ENCODE data around the gene PTPRN2. TPM values are rescaled to one million over a fixed set of nuclear protein-coding genes. Genes with fewer than 3 reads are reported as not detected.

Gene PTPRN2
- polyA plus RNA-seq, 1 of the 3 experiments (the other 2 are of a cell fraction), result 4.0 TPM

GRCh38 chr7:157789094-157789493 lies 798.5 kb downstream of the PTPRN2 start:
- Histone ChIP-seq H3K4me3 (ENCODE audit: low read depth in 2 of 2, low read length in 1 of 2) (no peak overlapping the region), H3K4me2 (no peak overlapping the region), H3K9me2 (no peaks in the 10 kb centered on the region), H3K27ac (ENCODE audit: low read depth in 2 of 2, low read length in 1 of 2) (no peak overlapping the region), H3K4me1 (ENCODE audit: control insufficient read depth in 1 of 2, insufficient read depth in 2 of 2, low read depth in 1 of 2, low read length in 1 of 2) (no peaks in the 10 kb centered on the region), H3K9ac (no peak overlapping the region), H3K79me2 (ENCODE audit: insufficient read depth) (no peaks in the 10 kb centered on the region), H3K36me3 (replicated peaks in 1 of 2; ENCODE audit: control insufficient read depth in 1 of 2, insufficient read depth in 2 of 2, low read length in 1 of 2) (no peaks in the 10 kb centered on the region), H4K20me1 (ENCODE audit: insufficient read depth) (no peaks in the 10 kb centered on the region), H3F3A (replicated peaks; ENCODE audit: insufficient read depth) (no peaks in the 10 kb centered on the region), H2AFZ (ENCODE audit: low read depth) (no peak overlapping the region), H3K9me3 (no peaks in the 10 kb centered on the region), H3K27me3 (ENCODE audit: insufficient read depth) (no peaks in the 10 kb centered on the region)
- no peak for DNase-seq
- CTCF ChIA-PET, result interaction anchor here (1.5 kb wide), 1 partner anchor 358 kb away, joined by 4 read pairs; no protein-coding TSS in a partner anchor
- POLR2A ChIA-PET, result no interaction called here
- no peak for TF ChIP-seq ZBTB33 (IDR thresholded peaks at IDR 0.05; ENCODE audit: borderline replicate concordance, low read depth)
- TF ChIP-seq POLR2AphosphoS5 (IDR thresholded peaks at IDR 0.05; ENCODE audit: low read depth, low read length), result no peak
- no peak for TF ChIP-seq YY1 (IDR thresholded peaks at IDR 0.05; ENCODE audit: low read depth)
- no peak for TF ChIP-seq CHD2 (IDR thresholded peaks at IDR 0.05; ENCODE audit: low read length, partially characterized antibody)
- TF ChIP-seq EP300 (IDR thresholded peaks at IDR 0.05; ENCODE audit: borderline replicate concordance in 1 of 2, low read depth in 1 of 2, low read length in 1 of 2), result no peak
- no peak for TF ChIP-seq RFX5 (IDR thresholded peaks at IDR 0.05; ENCODE audit: low read length)
- 74% methylated on average over 12 of the region's 12 CpGs for WGBS (ENCODE audit: low lambda C conversion rate)

GRCh38 chr7:157788573-157788972 lies 799.0 kb downstream of the PTPRN2 start:
- Histone ChIP-seq H4K20me1 (ENCODE audit: insufficient read depth) (no peaks in the 10 kb centered on the region), H3K27ac (ENCODE audit: low read depth in 2 of 2, low read length in 1 of 2) (no peak overlapping the region), H3K79me2 (ENCODE audit: insufficient read depth) (no peaks in the 10 kb centered on the region), H3K4me3 (ENCODE audit: low read depth in 2 of 2, low read length in 1 of 2) (no peak overlapping the region), H2AFZ (ENCODE audit: low read depth) (no peak overlapping the region), H3K27me3 (ENCODE audit: insufficient read depth) (no peaks in the 10 kb centered on the region), H3K9ac (no peak overlapping the region), H3F3A (replicated peaks; ENCODE audit: insufficient read depth) (no peaks in the 10 kb centered on the region), H3K9me2 (no peaks in the 10 kb centered on the region), H3K9me3 (no peaks in the 10 kb centered on the region), H3K4me1 (ENCODE audit: control insufficient read depth in 1 of 2, insufficient read depth in 2 of 2, low read depth in 1 of 2, low read length in 1 of 2) (no peaks in the 10 kb centered on the region), H3K36me3 (replicated peaks in 1 of 2; ENCODE audit: control insufficient read depth in 1 of 2, insufficient read depth in 2 of 2, low read length in 1 of 2) (no peaks in the 10 kb centered on the region), H3K4me2 (no peak overlapping the region)
- POLR2A ChIA-PET, result no interaction called here
- CTCF ChIA-PET, result interaction anchor here (1.5 kb wide), 1 partner anchor 357 kb away, joined by 4 read pairs; no protein-coding TSS in a partner anchor
- no peak for DNase-seq
- 52% methylated on average over 6 of the region's 12 CpGs for WGBS (ENCODE audit: low lambda C conversion rate)
- TF ChIP-seq GABPA (IDR thresholded peaks at IDR 0.05; ENCODE audit: low read depth) (no peak), EP300 (IDR thresholded peaks at IDR 0.05; ENCODE audit: borderline replicate concordance in 1 of 2, low read depth in 1 of 2, low read length in 1 of 2) (no peak), IRF3 (IDR thresholded peaks at IDR 0.05; ENCODE audit: low read depth, low read length) (no peak), ELF1 (IDR thresholded peaks at IDR 0.05) (no peak), REST (IDR thresholded peaks at IDR 0.05; ENCODE audit: low read depth, low read length) (no peak), NRF1 (IDR thresholded peaks at IDR 0.05; ENCODE audit: low read depth, low read length) (no peak), USF1 (IDR thresholded peaks at IDR 0.05; ENCODE audit: borderline replicate concordance, low read depth) (no peak), MEF2A (IDR thresholded peaks at IDR 0.05; ENCODE audit: borderline replicate concordance, low read depth) (no peak), ZBTB33 (IDR thresholded peaks at IDR 0.05; ENCODE audit: borderline replicate concordance, low read depth) (no peak), SIN3A (IDR thresholded peaks at IDR 0.05; ENCODE audit: borderline replicate concordance, low read depth, low read length) (no peak), YY1 (IDR thresholded peaks at IDR 0.05; ENCODE audit: low read depth) (no peak), JUND (IDR thresholded peaks at IDR 0.05) (no peak), USF2 (IDR thresholded peaks at IDR 0.05; ENCODE audit: borderline replicate concordance, low read depth, low read length) (no peak), POLR2AphosphoS5 (IDR thresholded peaks at IDR 0.05; ENCODE audit: low read depth, low read length) (no peak)
